GM12878 (cell line): ENCODE data around the gene OMG. TPM values are rescaled to one million over a fixed set of nuclear protein-coding genes. Genes with fewer than 3 reads are reported as not detected.

Experiments used
- ATF2 ChIP-seq: IDR thresholded peaks from 2 replicates; pipeline ENCODE4 v1.6.1; 2012; ENCODE audit warnings: low read length, inconsistent platforms
- ATF7 ChIP-seq: fragments of 450-650 bp; IDR thresholded peaks from 2 replicates; pipeline ENCODE4 v1.6.1; 2016; ENCODE audit warnings: low read depth, mild to moderate bottlenecking
- CBX5 ChIP-seq: sonication (generic); IDR thresholded peaks from 2 replicates; pipeline ENCODE4 v1.6.1; 2016; ENCODE audit warnings: low read depth, moderate library complexity, mild to moderate bottlenecking, inconsistent platforms
- CEBPB ChIP-seq, 2 experiments: fragments of 150-350 bp in 1 of 2; IDR thresholded peaks; 2 replicates each; pipeline ENCODE4 v1.6.1; 2012 to 2014; ENCODE audit warnings: low read depth in 2 of 2, low read length in 2 of 2, borderline replicate concordance in 1 of 2, inconsistent platforms in 1 of 2
- E2F4 ChIP-seq: IDR thresholded peaks from 2 replicates; pipeline ENCODE4 v1.6.1; 2012; ENCODE audit warnings: low read depth, low read length, improper control_type of control experiment
- ETV6 ChIP-seq, 2 experiments: fragments of 450-650 bp in 1 of 2; IDR thresholded peaks in 1 of 2; conservative IDR thresholded peaks in 1 of 2; 2 replicates each; pipeline ENCODE4 v1.6.1; 2014; ENCODE audit warnings: antibody characterized with exemption in 1 of 2, borderline replicate concordance in 1 of 2, low read depth in 1 of 2, mild to moderate bottlenecking in 1 of 2, moderate library complexity in 1 of 2
- GABPA ChIP-seq: IDR thresholded peaks from 2 replicates; pipeline ENCODE4 v1.6.1; 2014; ENCODE audit warnings: antibody characterized with exemption, low read depth, mild to moderate bottlenecking, inconsistent platforms
- IRF4 ChIP-seq: IDR thresholded peaks from 2 replicates; pipeline ENCODE4 v1.6.1; 2011; ENCODE audit warnings: low read depth, low read length
- IRF5 ChIP-seq: fragments of 450-650 bp; IDR thresholded peaks from 2 replicates; pipeline ENCODE4 v1.6.1; 2017; ENCODE audit warnings: borderline replicate concordance
- MEF2A ChIP-seq: IDR thresholded peaks from 2 replicates; pipeline ENCODE4 v1.6.1; 2011; ENCODE audit warnings: low read depth, mild to moderate bottlenecking, low read length, moderate library complexity; ENCODE audit not compliant: insufficient read depth
- MTA2 ChIP-seq: fragments of 450-650 bp; IDR thresholded peaks from 2 replicates; pipeline ENCODE4 v1.6.1; 2016; ENCODE audit warnings: low read depth, mild to moderate bottlenecking, moderate library complexity
- MTA3 ChIP-seq: IDR thresholded peaks from 2 replicates; pipeline ENCODE4 v1.6.1; 2012; ENCODE audit warnings: low read length, inconsistent platforms, borderline replicate concordance
- NBN ChIP-seq: fragments of 450-650 bp; IDR thresholded peaks from 2 replicates; pipeline ENCODE4 v1.6.1; 2016
- POU2F2 ChIP-seq: IDR thresholded peaks from 3 replicates; pipeline ENCODE4 v1.6.1; 2011; ENCODE audit warnings: low read depth, mild to moderate bottlenecking, low read length, borderline replicate concordance
- RFX5 ChIP-seq: IDR thresholded peaks from 2 replicates; pipeline ENCODE4 v1.6.1; 2011; ENCODE audit warnings: low read depth, low read length, improper control_type of control experiment
- SPI1 ChIP-seq: IDR thresholded peaks from 2 replicates; pipeline ENCODE4 v1.6.1; 2011; ENCODE audit warnings: low read depth, mild to moderate bottlenecking, low read length, moderate library complexity, borderline replicate concordance; ENCODE audit not compliant: insufficient read depth
- SRF ChIP-seq, 2 experiments: IDR thresholded peaks; 2 replicates each; pipeline ENCODE4 v1.6.1; 2011; ENCODE audit warnings: low read depth in 2 of 2, low read length in 2 of 2, mild to moderate bottlenecking in 1 of 2, moderate library complexity in 1 of 2
- SUZ12 ChIP-seq: fragments of 200-600 bp; sonication (generic); IDR thresholded peaks from one replicate; pipeline ENCODE4 v1.6.1; 2018; ENCODE audit warnings: antibody characterized with exemption, mild to moderate bottlenecking; ENCODE audit not compliant: unreplicated experiment
- TBL1XR1 ChIP-seq: IDR thresholded peaks from 2 replicates; pipeline ENCODE4 v1.6.1; 2012; ENCODE audit warnings: low read depth, low read length, improper control_type of control experiment
- ZBTB40 ChIP-seq: fragments of 450-650 bp; IDR thresholded peaks from 2 replicates; pipeline ENCODE4 v1.6.1; 2016; ENCODE audit warnings: mild to moderate bottlenecking, moderate library complexity, borderline replicate concordance
- ZNF274 ChIP-seq: IDR thresholded peaks from one replicate; pipeline ENCODE4 v1.8.0; 2011; ENCODE audit not compliant: insufficient read length, insufficient read depth
- polyA plus RNA-seq, 11 experiments: library from polyadenylated mRNA; depleted of rRNA in 4 of 11; unstranded in 6 of 11; stranded (reverse) in 5 of 11; fragments of >200 nt; fragmentation: Nextera tagmentation in 4 of 11; fragmentation: Illumina TruSeq in 1 of 11; extraction: Ambion mirVana in 4 of 11; extraction: Trizol in 1 of 11; gene quantifications; 1 replicate in 1 of 11; 2 replicates in 10 of 11; pipeline versions ENCODE4 v1.2.1 to v1.2.3, GENCODE V29; 2011 to 2016; ENCODE audit warnings: inconsistent platforms in 2 of 11, missing spikeins in 2 of 11, low read depth in 1 of 11
- total RNA-seq, 4 experiments: library from RNA; depleted of rRNA in 3 of 4; stranded (reverse); fragments of >200 nt in 3 of 4; fragmentation: Illumina TruSeq in 1 of 4; extraction: Trizol in 1 of 4; gene quantifications; 2 replicates each; pipeline versions ENCODE4 v1.2.1 to v1.2.3, GENCODE V29; 2013 to 2021

The OMG gene
- total and polyA plus RNA-seq, 10 of the 15 experiments (the other 5 are each of a cell fraction or from before 2014, with no cell fraction given) = 0.09 to 0.96 (median 0.26) TPM

GRCh38 chr17:31318851-31319661 is 22.0 kb upstream of the OMG start (continued):
- no peak for TF ChIP-seq E2F4
- 0 out of 2 replicates have a peak, but pooled peaks have one; percentile 3 for TF ChIP-seq SPI1
- TF ChIP-seq RFX5 = no peak
- no peak for TF ChIP-seq SRF (IDR thresholded peaks at IDR 0.05; ENCODE audit: low read depth in 2 of 2, low read length in 2 of 2)
- 0 out of 2 replicates have a peak, but pooled peaks have one; percentile 18 for TF ChIP-seq NBN
- TF ChIP-seq MTA3 = 0 out of 2 replicates have a peak, but pooled peaks have one; percentile 21
- TF ChIP-seq ATF2 = peak; percentile 69; the same call in 1 of the 2 replicates
- no peak for TF ChIP-seq CBX5
- TF ChIP-seq MTA2 = peak; percentile 36; the same call in 1 of the 2 replicates
- TF ChIP-seq ETV6 (conservative IDR thresholded peaks at IDR 0.05 in 1 of 2, IDR thresholded peaks at IDR 0.05 in 1 of 2; ENCODE audit: borderline replicate concordance in 1 of 2, low read depth in 1 of 2) = no peak
- TF ChIP-seq SUZ12 = no peak
- TF ChIP-seq MEF2A = peak; percentile 69; the same call in 1 of the 2 replicates
- peak; percentile 44; the same call in 1 of the 2 replicates for TF ChIP-seq ZBTB40
- no peak for TF ChIP-seq IRF4
- TF ChIP-seq POU2F2 = peak; percentile 71; the same call in 1 of the 3 replicates
- TF ChIP-seq TBL1XR1 = 0 out of 2 replicates have a peak, but pooled peaks have one; percentile 39
- 0 out of 2 replicates have a peak, but pooled peaks have one; percentile 31 for TF ChIP-seq GABPA
- TF ChIP-seq IRF5 = no peak
- TF ChIP-seq ATF7 = no peak
- TF ChIP-seq ZNF274 = no peak
- TF ChIP-seq CEBPB (IDR thresholded peaks at IDR 0.05; ENCODE audit: borderline replicate concordance in 1 of 2, low read depth in 2 of 2, low read length in 2 of 2) = no peak; a peak in 1 of 4 replicates
